NCI-H128 (cell line): ENCODE results near the gene PLEKHA5.
A peak's percentile ranks its signal among the peaks of the same experiment; 100 is the strongest.
"Not testable (repeated sequence)": the region's sequence is repeated elsewhere in the genome, so short reads cannot be mapped to it uniquely, and the experiment has no call there.

Source experiments
- DNase-seq: peaks from one replicate; lab custom pipeline; 2025; ENCODE audit not compliant: unreplicated experiment; lab: John Stamatoyannopoulos, UW

The PLEKHA5 gene

GRCh38 chr12:19166387-19166786, 36.9 kb downstream of the PLEKHA5 start:
- no peak for DNase-seq

- no peak for DNase-seq
Measured at GRCh38 chr12:19166956-19167355, 37.4 kb downstream of the PLEKHA5 start.

GRCh38 chr12:19167708-19168107, 38.2 kb downstream of the PLEKHA5 start:
- no peak for DNase-seq

GRCh38 chr12:19168644-19169043, 39.1 kb downstream of the PLEKHA5 start:
- DNase-seq, result no peak

GRCh38 chr12:19169222-19169621, 39.7 kb downstream of the PLEKHA5 start:
- DNase-seq, result no peak

GRCh38 chr12:19170286-19170685, 40.8 kb downstream of the PLEKHA5 start:
- not testable (repeated sequence) for DNase-seq

GRCh38 chr12:19171731-19172130, 42.2 kb downstream of the PLEKHA5 start:
- no peak for DNase-seq

- DNase-seq, result no peak
Measured at GRCh38 chr12:19177754-19178153, 48.2 kb downstream of the PLEKHA5 start.

GRCh38 chr12:19179986-19180385, 50.5 kb downstream of the PLEKHA5 start:
- no peak for DNase-seq

- no peak for DNase-seq
Measured at GRCh38 chr12:19181666-19182426, 52.3 kb downstream of the PLEKHA5 start.

GRCh38 chr12:19183121-19183838, 53.7 kb downstream of the PLEKHA5 start:
- DNase-seq, result no peak

- DNase-seq, result no peak
Measured at GRCh38 chr12:19185262-19185929, 55.9 kb downstream of the PLEKHA5 start.

GRCh38 chr12:19186722-19187661, 57.5 kb downstream of the PLEKHA5 start:
- peak; percentile 59 for DNase-seq

GRCh38 chr12:19189522-19189921, 60.0 kb downstream of the PLEKHA5 start:
- no peak for DNase-seq

- DNase-seq, result no peak
Measured at GRCh38 chr12:19190292-19191031, 60.9 kb downstream of the PLEKHA5 start.

- DNase-seq, result no peak
Measured at GRCh38 chr12:19191089-19191488, 61.6 kb downstream of the PLEKHA5 start.

- DNase-seq, result no peak
Measured at GRCh38 chr12:19191563-19191962, 62.0 kb downstream of the PLEKHA5 start.

GRCh38 chr12:19192710-19193109, 63.2 kb downstream of the PLEKHA5 start:
- no peak for DNase-seq

- no peak for DNase-seq
Measured at GRCh38 chr12:19194963-19195362, 65.4 kb downstream of the PLEKHA5 start.

GRCh38 chr12:19196959-19197630, 67.6 kb downstream of the PLEKHA5 start:
- no peak for DNase-seq
